Ovary (tissue), 9 donors: Measurements from ENCODE around the gene MAPKAP1. TPM values are rescaled to one million over a fixed set of nuclear protein-coding genes. Genes with fewer than 3 reads are reported as not detected.

ENCODE experiments used
- DNase-seq, 5 donors: peaks; one replicate each; pipeline ENCODE4 v3.0.0-alpha.2; 2019 to 2020
- H3K27ac ChIP-seq, 2 donors: fragments of 200-600 bp; one replicate each; pipeline versions ENCODE4 v1.5.1 to v1.8.0; 2019 to 2022
- H3K27me3 ChIP-seq: fragments of 200-600 bp; one replicate; pipeline ENCODE4 v1.8.0; 2022
- H3K36me3 ChIP-seq: fragments of 200-600 bp; sonication (generic); one replicate; pipeline ENCODE4 v1.5.1; 2019
- H3K4me1 ChIP-seq: one replicate; pipeline ENCODE4 v1.8.1; 2013; ENCODE audit warnings: mild to moderate bottlenecking, moderate library complexity; ENCODE audit not compliant: insufficient read depth
- H3K4me3 ChIP-seq: fragments of 200-600 bp; sonication (generic); one replicate; pipeline ENCODE4 v1.5.1; 2017
- H3K9me3 ChIP-seq, 2 donors: fragments of 200-600 bp in 1 of 2; sonication (generic) in 1 of 2; one replicate each; pipeline versions ENCODE4 v1.5.1 to v1.8.1; 2013 to 2019; ENCODE audit warnings: mild to moderate bottlenecking in 1 of 2, moderate library complexity in 1 of 2
- CTCF ChIP-seq, 3 donors: fragments of 450-650 bp in 2 of 3; fragments of 200-600 bp in 1 of 3; IDR thresholded peaks; one replicate each; pipeline versions ENCODE4 v1.5.1 to v1.8.0; 2016 to 2022; ENCODE audit warnings: antibody characterized with exemption in 3 of 3, mild to moderate bottlenecking in 1 of 3
- EP300 ChIP-seq: sonication (generic); formaldehyde crosslinking; IDR thresholded peaks from one replicate; pipeline ENCODE4 v1.6.1; 2017; ENCODE audit warnings: antibody characterized with exemption
- POLR2A ChIP-seq: fragments of 450-650 bp; IDR thresholded peaks from one replicate; pipeline ENCODE4 v1.6.1; 2017; ENCODE audit warnings: antibody characterized with exemption, mild to moderate bottlenecking, moderate library complexity
- WGBS, 3 donors: extraction: QIAGEN DNeasy Blood & Tissue Kit in 1 of 3; methylation state at CpG; one replicate each; pipeline versions ENCODE4 v1.1.5 to v1.1.7; 2013 to 2017; 5-methylcytosine and 5-hydroxymethylcytosine counted together
- intact Hi-C, 4 donors: fragments of 100-400 bp; cut with DNase I; formaldehyde crosslinking; loops; one replicate each; pipeline versions ENCODE4 v1.11.0 to v1.15.1; 2022 to 2023
- polyA plus RNA-seq, 2 donors: library from polyadenylated mRNA; stranded (reverse); fragments of 200-250 nt in 1 of 2; fragments of 350-450 nt in 1 of 2; fragmentation: Illumina TruSeq in 1 of 2; extraction: RNeasy Lipid Tissue Mini Kit (QIAGEN cat#74804) in 1 of 2; gene quantifications; one replicate each; pipeline ENCODE4 v1.2.3, GENCODE V29; 2013 to 2014
- total RNA-seq, 7 donors: library from RNA; depleted of rRNA in 2 of 7; stranded (reverse); fragments of >200 nt in 2 of 7; fragmentation: NEBNext Ultra II Directional in 3 of 7; extraction: Animal tissue kit (Norgen Biotek cat#: 25700) in 3 of 7; gene quantifications; one replicate each; pipeline versions ENCODE4 v1.1.0 to v1.2.4, GENCODE V29; 2016 to 2023
- donor health status: DM: no; HTN: no; CAD: no; lungs with moderate emphysema.
- donor health status: DM: no; HTN: no; CAD: no.
- donor health status: Bipolar disorder and iron deficiency.
- donor health status: DM: yes; HTN: yes; CAD: no.
- donor health status: DM: no; HTN: no; CAD: no.
- donor health status: DM: yes; HTN: yes; CAD: no.

The MAPKAP1 gene
- total and polyA plus RNA-seq, 9 donors = 43.3 to 86.5 (median 50.2) TPM

DNA sequence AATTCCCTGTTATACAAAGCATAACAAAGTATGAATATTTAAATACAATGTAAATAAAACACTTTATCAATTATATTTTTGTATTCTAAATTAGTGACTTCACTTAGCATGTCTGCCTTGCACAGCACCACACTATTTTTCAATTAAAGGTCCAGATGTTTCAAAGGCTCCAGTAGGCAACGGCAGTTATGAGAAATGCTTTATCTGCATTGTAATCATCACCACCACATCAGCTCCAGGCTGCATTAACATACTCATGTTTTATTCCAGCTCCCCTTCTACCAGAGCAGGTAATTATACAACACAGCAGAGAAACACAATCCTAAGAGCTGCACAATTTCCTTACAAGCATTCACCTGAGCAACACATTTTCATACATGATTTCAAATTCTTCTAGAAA lies 102.8 kb downstream of the MAPKAP1 start:
- no peak for TF ChIP-seq CTCF (IDR thresholded peaks at IDR 0.05)
- TF ChIP-seq EP300 = no peak
- no peak for TF ChIP-seq POLR2A
- 57 to 65% (median 59%) methylated on average over 1 of the region's 1 CpG for WGBS, 3 donors
- intact Hi-C loops = no loop called here
- Histone ChIP-seq H3K9me3 (no peaks in the 10 kb centered on the region), H3K27me3 (no peaks in the 10 kb centered on the region), H3K4me3 (no peak overlapping the region), H3K4me1 (peaks cover 5% of the 10 kb centered on the region), H3K27ac (no peak overlapping the region), H3K36me3 (no peaks in the 10 kb centered on the region)
- DNase-seq = no peak

- Histone ChIP-seq H3K4me1 (peaks cover 5% of the 10 kb centered on the region), H3K4me3 (no peak overlapping the region), H3K27me3 (no peaks in the 10 kb centered on the region), H3K9me3 (no peaks in the 10 kb centered on the region), H3K27ac (no peak overlapping the region), H3K36me3 (no peaks in the 10 kb centered on the region)
- 91 to 95% (median 94%) methylated on average over 4 of the region's 4 CpGs for WGBS, 3 donors
- TF ChIP-seq EP300 (no peak), CTCF (IDR thresholded peaks at IDR 0.05) (no peak), POLR2A (no peak)
- DNase-seq = no peak
- intact Hi-C loops = no loop called here
These were observed 103.5 kb downstream of the MAPKAP1 start for GRCh38 chr9:125603478-125604021.

DNA sequence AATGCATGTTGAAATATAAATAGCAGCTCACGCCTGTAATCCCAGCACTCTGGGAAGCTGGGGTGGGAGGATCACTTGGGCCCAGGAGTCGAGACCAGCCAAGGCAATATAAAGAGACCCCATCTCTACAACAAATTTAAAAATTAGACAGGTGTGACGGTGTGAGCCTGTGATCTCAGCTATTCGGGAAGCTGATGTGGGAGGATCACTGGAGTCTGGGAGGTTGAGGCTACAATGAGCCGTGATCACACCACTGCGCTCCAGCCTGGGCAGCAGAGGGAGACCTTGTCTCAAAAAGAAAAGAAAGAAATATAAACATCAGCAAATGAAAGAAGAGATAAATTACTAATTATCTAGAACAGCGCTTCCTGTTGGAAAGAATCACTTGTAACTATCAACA lies 105.0 kb downstream of the MAPKAP1 start:
- intact Hi-C loops = no loop called here

GRCh38 chr9:125600194-125600593 lies 106.8 kb downstream of the MAPKAP1 start:
- H3K36me3 ChIP-seq = no peaks in the 10 kb centered on the region
- no peak for TF ChIP-seq EP300
- TF ChIP-seq CTCF (IDR thresholded peaks at IDR 0.05) = no peak
- no peak for TF ChIP-seq POLR2A
- intact Hi-C loops = no loop called here
- peaks cover 1% of the 10 kb centered on the region for H3K4me1 ChIP-seq
- no peaks in the 10 kb centered on the region for H3K9me3 ChIP-seq
- 62 to 93% (median 83%) methylated on average over 1 of the region's 1 CpG for WGBS, 3 donors
- H3K27me3 ChIP-seq = no peaks in the 10 kb centered on the region
- H3K27ac ChIP-seq = no peak overlapping the region
- no peak for DNase-seq
- H3K4me3 ChIP-seq = no peak overlapping the region

More for the DNA sequence above, 105.0 kb downstream of the MAPKAP1 start:
- H3K27me3 ChIP-seq = no peaks in the 10 kb centered on the region
- DNase-seq = no peak
- H3K27ac ChIP-seq = no peak overlapping the region
- TF ChIP-seq CTCF (IDR thresholded peaks at IDR 0.05) = no peak
- TF ChIP-seq EP300 = no peak
- TF ChIP-seq POLR2A = no peak
- peaks cover 1% of the 10 kb centered on the region for H3K4me1 ChIP-seq
- H3K36me3 ChIP-seq = no peaks in the 10 kb centered on the region
- WGBS, 3 donors = 83 to 92% (median 92%) methylated on average over 7 of the region's 7 CpGs
- H3K9me3 ChIP-seq = no peaks in the 10 kb centered on the region
- H3K4me3 ChIP-seq = no peak overlapping the region
